HepG2 (cell line): Measurements from ENCODE around the gene TBC1D25. TPM values are rescaled to one million over a fixed set of nuclear protein-coding genes. Genes with fewer than 3 reads are reported as not detected.

ENCODE experiments used
- polyA plus RNA-seq, 8 experiments: library from polyadenylated mRNA; depleted of rRNA in 3 of 8; stranded (reverse) in 7 of 8; unstranded in 1 of 8; fragments of >200 nt; fragmentation: Illumina TruSeq in 4 of 8; extraction: Trizol in 4 of 8; gene quantifications; 2 replicates each; pipeline versions ENCODE4 v1.2.1 to v1.2.3, GENCODE V29; 2011 to 2016; ENCODE audit warnings: low read depth in 4 of 8, missing spikeins in 1 of 8, mixed read lengths in 1 of 8; ENCODE audit not compliant: insufficient read depth in 1 of 8
- small RNA-seq, 3 experiments: library from RNA; depleted of rRNA; stranded (forward); fragments of <200 nt; gene quantifications; one replicate each; pipeline ENCODE3, GENCODE V24; 2012; ENCODE audit warnings: low read depth in 2 of 3, low replicate concordance in 1 of 3; ENCODE audit not compliant: insufficient read length in 3 of 3, insufficient read depth in 2 of 3
- total RNA-seq, 5 experiments: library from RNA; depleted of rRNA; stranded (reverse); fragments of >200 nt; fragmentation: Illumina TruSeq; extraction: Trizol; gene quantifications; 2 replicates each; pipeline ENCODE4 v1.2.3, GENCODE V29; 2016; ENCODE audit warnings: low read depth in 1 of 5

TBC1D25 gene
- total and polyA plus RNA-seq, 2 of the 13 experiments (the other 11 are each of a cell fraction or from before 2014, with no cell fraction given), result 3.5 to 4.7 TPM

Small RNAs within 50 kb of the gene (small RNA-seq; reads per million reads assigned to genes)
- 0 reads per million in 3 experiments for gene MRPL32P1

Other genes starting within 250 kb of the TBC1D25 start
- not detected in 2 replicates for gene SSX3, start 183.0 kb upstream of the TBC1D25 start, total RNA-seq (2016; rRNA removed; fragmentation: Illumina TruSeq; extraction: Trizol)
- gene SSX3, start 183.0 kb upstream of the TBC1D25 start, polyA plus RNA-seq (2011; rRNA removed), result not detected in 2 replicates
- gene SSX4, start 156.2 kb upstream of the TBC1D25 start, total RNA-seq (2016; rRNA removed; fragmentation: Illumina TruSeq; extraction: Trizol), result not detected in 2 replicates
- not detected in 2 replicates for gene SSX4, start 156.2 kb upstream of the TBC1D25 start, polyA plus RNA-seq (2011; rRNA removed)
- gene SSX4B, start 127.8 kb upstream of the TBC1D25 start, total RNA-seq (2016; rRNA removed; fragmentation: Illumina TruSeq; extraction: Trizol), result not detected in 2 replicates
- gene SSX4B, start 127.8 kb upstream of the TBC1D25 start, polyA plus RNA-seq (2011; rRNA removed), result not detected in 2 replicates
- gene SLC38A5, start 69.5 kb upstream of the TBC1D25 start, total RNA-seq (2016; rRNA removed; fragmentation: Illumina TruSeq; extraction: Trizol), result 22.3 and 46.1 TPM in 2 replicates
- 73.4 and 90.9 TPM in 2 replicates for gene SLC38A5, start 69.5 kb upstream of the TBC1D25 start, polyA plus RNA-seq (2011; rRNA removed)
- gene FTSJ1, start 63.5 kb upstream of the TBC1D25 start, total RNA-seq (2016; rRNA removed; fragmentation: Illumina TruSeq; extraction: Trizol), result 37.9 and 40.1 TPM in 2 replicates
- gene FTSJ1, start 63.5 kb upstream of the TBC1D25 start, polyA plus RNA-seq (2011; rRNA removed), result 29.2 and 30.3 TPM in 2 replicates
- 2.6 and 3.9 TPM in 2 replicates for gene PORCN, start 30.7 kb upstream of the TBC1D25 start, total RNA-seq (2016; rRNA removed; fragmentation: Illumina TruSeq; extraction: Trizol)
- 5.8 and 6.0 TPM in 2 replicates for gene PORCN, start 30.7 kb upstream of the TBC1D25 start, polyA plus RNA-seq (2011; rRNA removed)
- gene EBP, start 17.9 kb upstream of the TBC1D25 start, total RNA-seq (2016; rRNA removed; fragmentation: Illumina TruSeq; extraction: Trizol), result 162 and 260 TPM in 2 replicates
- gene EBP, start 17.9 kb upstream of the TBC1D25 start, polyA plus RNA-seq (2011; rRNA removed), result 106 and 162 TPM in 2 replicates
- 182 and 239 TPM in 2 replicates for gene RBM3, start 34.8 kb downstream of the TBC1D25 start, total RNA-seq (2016; rRNA removed; fragmentation: Illumina TruSeq; extraction: Trizol)
- 109 and 123 TPM in 2 replicates for gene RBM3, start 34.8 kb downstream of the TBC1D25 start, polyA plus RNA-seq (2011; rRNA removed)
- 19.3 and 28.7 TPM in 2 replicates for gene WDR13, start 57.8 kb downstream of the TBC1D25 start, total RNA-seq (2016; rRNA removed; fragmentation: Illumina TruSeq; extraction: Trizol)
- 37.1 and 52.7 TPM in 2 replicates for gene WDR13, start 57.8 kb downstream of the TBC1D25 start, polyA plus RNA-seq (2011; rRNA removed)
- gene WAS, start 144.1 kb downstream of the TBC1D25 start, total RNA-seq (2016; rRNA removed; fragmentation: Illumina TruSeq; extraction: Trizol), result not detected in 2 replicates
- gene WAS, start 144.1 kb downstream of the TBC1D25 start, polyA plus RNA-seq (2011; rRNA removed), result 0.11 and 0.18 TPM in 2 replicates
- gene SUV39H1, start 157.0 kb downstream of the TBC1D25 start, total RNA-seq (2016; rRNA removed; fragmentation: Illumina TruSeq; extraction: Trizol), result 9.9 and 10.1 TPM in 2 replicates
- 3.2 and 5.2 TPM in 2 replicates for gene SUV39H1, start 157.0 kb downstream of the TBC1D25 start, polyA plus RNA-seq (2011; rRNA removed)
- gene GLOD5, start 222.0 kb downstream of the TBC1D25 start, total RNA-seq (2016; rRNA removed; fragmentation: Illumina TruSeq; extraction: Trizol), result 0.73 and 0.93 TPM in 2 replicates
- 1.3 and 1.5 TPM in 2 replicates for gene GLOD5, start 222.0 kb downstream of the TBC1D25 start, polyA plus RNA-seq (2011; rRNA removed)
- 0.13 TPM in 1 of 2 replicates, not detected in the other for gene GATA1, start 246.9 kb downstream of the TBC1D25 start, total RNA-seq (2016; rRNA removed; fragmentation: Illumina TruSeq; extraction: Trizol)
- 0.05 TPM in 1 of 2 replicates, not detected in the other for gene GATA1, start 246.9 kb downstream of the TBC1D25 start, polyA plus RNA-seq (2011; rRNA removed)